ENCODE measurements around the gene ENTHD1.

Gene ENTHD1

GRCh38 chr22:39893526-39893925 is at the start of gene ENTHD1:
Gene ENTHD1 (minus strand): TSS chr22:39893760. CDS start chr22:39887748, 6,012 bp downstream.
- no peak for DNase-seq

GRCh38 chr22:39943337-39943736 is 49.8 kb upstream of the ENTHD1 start:
- no peak for DNase-seq

- no peak for DNase-seq
These were observed 49.1 kb upstream of the ENTHD1 start for GRCh38 chr22:39942439-39943230.

- no peak for DNase-seq
These were observed 48.0 kb upstream of the ENTHD1 start for GRCh38 chr22:39941601-39942000.

GRCh38 chr22:39940757-39941305 is 47.3 kb upstream of the ENTHD1 start:
- no peak for DNase-seq

GRCh38 chr22:39939830-39940229 is 46.3 kb upstream of the ENTHD1 start:
- DNase-seq: no peak

GRCh38 chr22:39938509-39939111 is 45.0 kb upstream of the ENTHD1 start:
- peak; percentile 58 for DNase-seq

- DNase-seq: no peak
These were observed 44.3 kb upstream of the ENTHD1 start for GRCh38 chr22:39937906-39938305.

GRCh38 chr22:39936523-39937145 is 43.1 kb upstream of the ENTHD1 start:
- no peak for DNase-seq

- DNase-seq: no peak
These were observed 42.1 kb upstream of the ENTHD1 start for GRCh38 chr22:39935612-39936011.

- no peak for DNase-seq
These were observed 41.6 kb upstream of the ENTHD1 start for GRCh38 chr22:39935116-39935515.

GRCh38 chr22:39933741-39934140 is 40.2 kb upstream of the ENTHD1 start:
- no peak for DNase-seq

GRCh38 chr22:39932918-39933649 is 39.5 kb upstream of the ENTHD1 start:
- peak; percentile 42 for DNase-seq

GRCh38 chr22:39932166-39932565 is 38.6 kb upstream of the ENTHD1 start:
- DNase-seq: no peak

- DNase-seq: no peak
These were observed 37.7 kb upstream of the ENTHD1 start for GRCh38 chr22:39931251-39931650.

- no peak for DNase-seq
These were observed 35.3 kb upstream of the ENTHD1 start for GRCh38 chr22:39928536-39929520.

GRCh38 chr22:39927544-39927943 is 34.0 kb upstream of the ENTHD1 start:
- no peak for DNase-seq

- no peak for DNase-seq
These were observed 33.2 kb upstream of the ENTHD1 start for GRCh38 chr22:39926753-39927152.

GRCh38 chr22:39925909-39926679 is 32.5 kb upstream of the ENTHD1 start:
- no peak for DNase-seq

- DNase-seq: no peak
These were observed 31.7 kb upstream of the ENTHD1 start for GRCh38 chr22:39925273-39925672.

GRCh38 chr22:39924286-39924685 is 30.7 kb upstream of the ENTHD1 start:
- DNase-seq: no peak
